GM12878 (cell line): Measurements from ENCODE around the gene RGS14. TPM values are rescaled to one million over a fixed set of nuclear protein-coding genes. Genes with fewer than 3 reads are reported as not detected.

Experiments used
- ATAC-seq: fragments of 200-7000 bp; cut with Tn5 transposase; 3 replicates; pipeline ENCODE4 v1.9.1; 2020; ENCODE audit warnings: mild to moderate bottlenecking, moderate library complexity
- BruUV-seq: library from RNA; stranded (reverse); fragments of 400-500 nt; replicated peaks from 2 replicates; lab custom pipeline; 2021; lab: Mats Ljungman, UMichigan
- CTCF ChIA-PET: fragments of 300-600 bp; sonication (Branson Sonifier 250); formaldehyde crosslinking; extraction: SDS; loops from one replicate; lab custom pipeline; 2021; ENCODE audit warnings: inconsistent platforms; lab: Yijun Ruan, JAX
- POLR2A ChIA-PET: fragments of 350-600 bp; formaldehyde crosslinking; extraction: SDS; loops from one replicate; lab custom pipeline; 2021; ENCODE audit warnings: inconsistent platforms; lab: Charles Lee
- RAD21 ChIA-PET: fragments of 300-600 bp; sonication (Branson Sonifier 250); formaldehyde crosslinking; loops from one replicate; lab custom pipeline; 2023; ENCODE audit warnings: antibody characterized with exemption; ENCODE audit not compliant: unreplicated experiment; lab: Charles Lee
- SMC1A ChIA-PET: fragments of 300-600 bp; sonication (Branson Sonifier 250); formaldehyde crosslinking; loops from one replicate; lab custom pipeline; 2023; ENCODE audit not compliant: unreplicated experiment, uncharacterized antibody; lab: Charles Lee
- DNase-seq: peaks from one replicate; pipeline ENCODE4 v3.0.0-alpha.2; 2011; ENCODE audit warnings: low read depth, low spot score
- FAIRE-seq: peaks from 3 replicates; lab custom pipeline; 2011; peaks lifted over from hg19 to GRCh38; lab: Jason Lieb, UNC
- H2AFZ ChIP-seq: 2 replicates; pipeline ENCODE4 v1.6.0; 2011; ENCODE audit warnings: low read depth, low read length, control low read depth; ENCODE audit not compliant: control insufficient read depth
- H3K27ac ChIP-seq: 2 replicates; pipeline ENCODE4 v1.5.1; 2011; ENCODE audit warnings: control low read depth; ENCODE audit not compliant: control insufficient read depth, insufficient read depth
- H3K27me3 ChIP-seq, 2 experiments: replicated peaks in 1 of 2; 2 replicates each; pipeline versions ENCODE4 v1.6.0 to v1.6.1; 2011; ENCODE audit warnings: low read length in 1 of 2; ENCODE audit not compliant: control insufficient read depth in 2 of 2, insufficient read depth in 2 of 2
- H3K36me3 ChIP-seq, 2 experiments: 2 replicates each; pipeline ENCODE4 v1.5.1; 2011; ENCODE audit warnings: low read length in 1 of 2; ENCODE audit not compliant: control insufficient read depth in 2 of 2, insufficient read depth in 2 of 2
- H3K4me1 ChIP-seq: 2 replicates; pipeline ENCODE4 v1.6.1; 2011; ENCODE audit warnings: mild to moderate bottlenecking, low read length, moderate library complexity, mixed read lengths; ENCODE audit not compliant: control insufficient read depth, insufficient read depth
- H3K4me2 ChIP-seq: 2 replicates; pipeline ENCODE4 v1.6.0; 2011; ENCODE audit warnings: control low read depth; ENCODE audit not compliant: control insufficient read depth, insufficient read depth
- H3K4me3 ChIP-seq: fragments of 200-600 bp; sonication (generic); 2 replicates; pipeline ENCODE4 v1.5.1; 2016
- H3K79me2 ChIP-seq: 2 replicates; pipeline ENCODE4 v1.6.0; 2011; ENCODE audit warnings: low read length; ENCODE audit not compliant: control insufficient read depth, insufficient read depth
- H3K9ac ChIP-seq: 2 replicates; pipeline ENCODE4 v1.8.0; 2011; ENCODE audit warnings: low read length, control low read depth, mixed read lengths; ENCODE audit not compliant: control insufficient read depth, insufficient read depth
- H3K9me3 ChIP-seq: replicated peaks from 3 replicates; pipeline ENCODE4 v1.5.1; 2011; ENCODE audit warnings: mild to moderate bottlenecking, low read length; ENCODE audit not compliant: control insufficient read depth, insufficient read depth
- H4K20me1 ChIP-seq: 2 replicates; pipeline ENCODE4 v1.6.0; 2011; ENCODE audit not compliant: control insufficient read depth, insufficient read depth
- ETV6 ChIP-seq, 2 experiments: fragments of 450-650 bp in 1 of 2; IDR thresholded peaks in 1 of 2; conservative IDR thresholded peaks in 1 of 2; 2 replicates each; pipeline ENCODE4 v1.6.1; 2014; ENCODE audit warnings: antibody characterized with exemption in 1 of 2, borderline replicate concordance in 1 of 2, low read depth in 1 of 2, mild to moderate bottlenecking in 1 of 2, moderate library complexity in 1 of 2
- HDAC6 ChIP-seq: fragments of 200-600 bp; sonication (generic); IDR thresholded peaks from one replicate; pipeline ENCODE4 v1.8.0; 2017; ENCODE audit warnings: antibody characterized with exemption; ENCODE audit not compliant: unreplicated experiment
- MYB ChIP-seq: fragments of 150-350 bp; IDR thresholded peaks from 2 replicates; pipeline ENCODE4 v1.6.1; 2014; ENCODE audit warnings: mild to moderate bottlenecking, low read depth, low read length, borderline replicate concordance
- NKRF ChIP-seq: fragments of 450-650 bp; conservative IDR thresholded peaks from 2 replicates; pipeline ENCODE4 v1.6.1; 2017; ENCODE audit warnings: mild to moderate bottlenecking, moderate library complexity
- PML ChIP-seq: IDR thresholded peaks from 2 replicates; pipeline ENCODE4 v1.6.1; 2012; ENCODE audit warnings: low read length, inconsistent platforms
- POLR2AphosphoS5 ChIP-seq: IDR thresholded peaks from 2 replicates; pipeline ENCODE4 v1.6.1; 2011; ENCODE audit warnings: mild to moderate bottlenecking, low read length, inconsistent platforms
- RAD21 ChIP-seq: IDR thresholded peaks from 2 replicates; pipeline ENCODE4 v1.6.1; 2011; ENCODE audit warnings: mild to moderate bottlenecking, low read depth, low read length, moderate library complexity; ENCODE audit not compliant: insufficient read depth
- RELA ChIP-seq: fragments of 450-650 bp; IDR thresholded peaks from 2 replicates; pipeline ENCODE4 v1.8.0; 2014; ENCODE audit warnings: borderline replicate concordance; ENCODE audit not compliant: partially characterized antibody
- SKIL ChIP-seq: fragments of 450-650 bp; IDR thresholded peaks from 2 replicates; pipeline ENCODE4 v1.6.1; 2017; ENCODE audit warnings: mild to moderate bottlenecking, low read depth, inconsistent platforms; ENCODE audit not compliant: poor library complexity, severe bottlenecking
- SUZ12 ChIP-seq: fragments of 200-600 bp; sonication (generic); IDR thresholded peaks from one replicate; pipeline ENCODE4 v1.6.1; 2018; ENCODE audit warnings: antibody characterized with exemption, mild to moderate bottlenecking; ENCODE audit not compliant: unreplicated experiment
- TCF3 ChIP-seq: IDR thresholded peaks from 2 replicates; pipeline ENCODE4 v1.6.1; 2012; ENCODE audit warnings: low read depth, mild to moderate bottlenecking, low read length, borderline replicate concordance; ENCODE audit not compliant: insufficient read depth
- ZNF592 ChIP-seq: fragments of 450-650 bp; IDR thresholded peaks from 2 replicates; pipeline ENCODE4 v1.6.1; 2017; ENCODE audit warnings: mild to moderate bottlenecking, moderate library complexity
- WGBS: methylation state at CpG from one replicate; pipeline ENCODE4 v1.1.6; 2016; ENCODE audit warnings: low lambda C conversion rate; ENCODE audit not compliant: insufficient replicate concordance, insufficient coverage; ENCODE audit errors: missing lambda C conversion rate; 5-methylcytosine and 5-hydroxymethylcytosine counted together
- in situ Hi-C: fragments of 300-500 bp; cut with MboI; formaldehyde crosslinking; loops from 9 replicates; pipeline ENCODE4 v1.14.3; 2018; ENCODE audit warnings: mixed read lengths
- intact Hi-C: fragments of 100-400 bp; cut with micrococcal nuclease; formaldehyde crosslinking; loops from one replicate; pipeline ENCODE4 v1.14.2; 2022; ENCODE audit not compliant: unreplicated experiment
- polyA plus RNA-seq, 11 experiments: library from polyadenylated mRNA; depleted of rRNA in 4 of 11; unstranded in 6 of 11; stranded (reverse) in 5 of 11; fragments of >200 nt; fragmentation: Nextera tagmentation in 4 of 11; fragmentation: Illumina TruSeq in 1 of 11; extraction: Ambion mirVana in 4 of 11; extraction: Trizol in 1 of 11; gene quantifications; 1 replicate in 1 of 11; 2 replicates in 10 of 11; pipeline versions ENCODE4 v1.2.1 to v1.2.3, GENCODE V29; 2011 to 2016; ENCODE audit warnings: inconsistent platforms in 2 of 11, missing spikeins in 2 of 11, low read depth in 1 of 11
- total RNA-seq, 4 experiments: library from RNA; depleted of rRNA in 3 of 4; stranded (reverse); fragments of >200 nt in 3 of 4; fragmentation: Illumina TruSeq in 1 of 4; extraction: Trizol in 1 of 4; gene quantifications; 2 replicates each; pipeline versions ENCODE4 v1.2.1 to v1.2.3, GENCODE V29; 2013 to 2021

The RGS14 gene
- total and polyA plus RNA-seq, 10 of the 15 experiments (the other 5 are each of a cell fraction or from before 2014, with no cell fraction given) = 0.19 to 88.7 (median 54.8) TPM

- TF ChIP-seq NKRF = no peak
- no peak for TF ChIP-seq SUZ12
- TF ChIP-seq, all 136 proteins: peak for 0
Observed at GRCh38 chr5:177353093-177353492, 4.6 kb upstream of the RGS14 start (continued).

GRCh38 chr5:177354256-177354655 is 3.5 kb upstream of the RGS14 start:
- no peak for DNase-seq
- ChIA-PET CTCF (interaction anchor here (0.9 to 7.2 kb wide), 3 partner anchors 15 to 101 kb away, joined by 3 to 46 read pairs (median 6); no protein-coding TSS in a partner anchor), RAD21 (interaction anchor here (1.0 kb wide), 1 partner anchor 10 kb away, joined by 6 read pairs; no protein-coding TSS in a partner anchor), SMC1A (interaction anchor here (1.2 to 3.0 kb wide), 2 partner anchors 16 to 35 kb away, joined by 3 to 7 read pairs; no protein-coding TSS in a partner anchor), POLR2A (no interaction called here)
- Histone ChIP-seq H2AFZ (no peak overlapping the region), H3K79me2 (peaks cover 38% of the 10 kb centered on the region), H3K4me3 (no peak overlapping the region), H3K9me3 (peaks cover 3% of the 10 kb centered on the region; the same call in 1 of the 3 replicates), H3K27me3 (no peaks in the 10 kb centered on the region), H3K4me2 (no peak overlapping the region), H3K9ac (no peak overlapping the region), H3K27ac (no peak overlapping the region), H3K4me1 (peaks cover 32% of the 10 kb centered on the region), H4K20me1 (no peaks in the 10 kb centered on the region), H3K36me3 (peaks cover 0 to 4% of the 10 kb centered on the region in 2 experiments; a peak in 2 of 4 replicates)
- no TSS peak for BruUV-seq
- FAIRE-seq = no peak
- in situ Hi-C loops (no loop called here), intact Hi-C loops (no loop called here)
- no peak for ATAC-seq
- 79% methylated on average over 3 of the region's 3 CpGs for WGBS
- TF ChIP-seq MYB (no peak), RELA (no peak), PML (no peak), TCF3 (no peak), SKIL (no peak), POLR2AphosphoS5 (no peak), HDAC6 (no peak), RAD21 (no peak), ETV6 (conservative IDR thresholded peaks at IDR 0.05 in 1 of 2, IDR thresholded peaks at IDR 0.05 in 1 of 2; ENCODE audit: borderline replicate concordance in 1 of 2, low read depth in 1 of 2) (no peak), ZNF592 (no peak)
